Thyroid gland (tissue), 4 donors: ENCODE results near the gene PRR32.

ENCODE experiments used
- CTCF ChIP-seq, 6 experiments: fragments of 200-600 bp in 3 of 6; fragments of 450-650 bp in 3 of 6; sonication (generic) in 3 of 6; IDR thresholded peaks; one replicate each; pipeline ENCODE4 v1.5.1; 2016 to 2019; ENCODE audit warnings: antibody characterized with exemption in 6 of 6, mild to moderate bottlenecking in 2 of 6, inconsistent platforms in 1 of 6, moderate library complexity in 1 of 6
- POLR2A ChIP-seq, 2 donors: fragments of 450-650 bp; IDR thresholded peaks; one replicate each; pipeline ENCODE4 v1.6.1; 2017; ENCODE audit warnings: antibody characterized with exemption in 2 of 2, mild to moderate bottlenecking in 2 of 2, moderate library complexity in 1 of 2

GRCh38 chrX:126847143-126847542 is 27.6 kb downstream of the PRR32 start:
- no peak for TF ChIP-seq CTCF (IDR thresholded peaks at IDR 0.05)
- TF ChIP-seq POLR2A (IDR thresholded peaks at IDR 0.05) = no peak
